ENCODE measurements around the gene CAMKV. TPM values are rescaled to one million over a fixed set of nuclear protein-coding genes. Genes with fewer than 3 reads are reported as not detected.

CAMKV gene
- total RNA-seq, 4 donors from 2014 or later: not detected

DNA sequence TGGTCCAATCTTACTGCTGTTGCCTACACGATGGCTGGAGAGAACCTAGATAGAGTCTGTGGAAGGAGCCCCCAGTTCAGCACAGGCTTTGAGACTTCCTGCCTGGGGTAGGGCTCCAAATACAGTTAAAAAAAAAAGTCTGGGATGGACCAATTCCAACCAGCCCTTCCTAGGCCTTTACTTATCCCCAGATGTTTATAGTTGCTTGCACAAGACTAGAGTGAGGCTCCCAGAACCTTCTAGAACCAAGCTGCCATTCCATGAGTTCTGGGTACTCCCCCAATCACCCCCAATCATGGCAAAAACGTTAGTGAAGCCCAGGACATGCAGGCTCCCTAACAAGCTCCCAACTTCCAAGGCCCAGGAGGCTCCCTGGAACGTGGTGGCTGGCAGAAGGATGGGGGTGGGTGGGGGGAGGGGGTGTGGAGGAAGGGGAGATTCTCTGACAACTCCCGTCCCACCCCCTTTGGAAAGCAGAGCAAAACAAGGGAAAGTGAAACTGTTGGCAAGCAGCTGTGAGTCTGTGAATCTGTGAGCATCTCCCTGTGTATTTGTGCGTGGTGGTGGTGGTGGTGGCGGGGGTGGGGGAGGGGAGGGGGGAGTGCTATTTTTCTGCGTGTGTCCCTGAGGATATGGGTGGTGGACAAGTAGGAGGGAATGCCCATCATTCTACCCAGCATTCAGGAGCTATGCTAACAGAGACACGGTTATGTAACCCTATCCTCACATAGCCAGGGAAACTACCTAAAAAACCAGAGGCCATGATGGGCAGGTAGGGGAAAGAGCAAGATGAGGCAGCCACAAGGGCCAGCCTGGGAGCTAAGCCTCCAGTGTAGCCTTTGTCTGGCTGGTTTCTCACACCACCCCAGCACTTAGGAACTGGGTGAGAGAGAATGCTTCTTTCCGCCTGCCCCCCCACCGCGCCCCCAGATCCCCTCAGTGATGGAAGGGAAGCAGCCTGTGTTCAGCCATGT lies 31.9 kb upstream of the CAMKV start:
- TF ChIP-seq, protein P1, sequence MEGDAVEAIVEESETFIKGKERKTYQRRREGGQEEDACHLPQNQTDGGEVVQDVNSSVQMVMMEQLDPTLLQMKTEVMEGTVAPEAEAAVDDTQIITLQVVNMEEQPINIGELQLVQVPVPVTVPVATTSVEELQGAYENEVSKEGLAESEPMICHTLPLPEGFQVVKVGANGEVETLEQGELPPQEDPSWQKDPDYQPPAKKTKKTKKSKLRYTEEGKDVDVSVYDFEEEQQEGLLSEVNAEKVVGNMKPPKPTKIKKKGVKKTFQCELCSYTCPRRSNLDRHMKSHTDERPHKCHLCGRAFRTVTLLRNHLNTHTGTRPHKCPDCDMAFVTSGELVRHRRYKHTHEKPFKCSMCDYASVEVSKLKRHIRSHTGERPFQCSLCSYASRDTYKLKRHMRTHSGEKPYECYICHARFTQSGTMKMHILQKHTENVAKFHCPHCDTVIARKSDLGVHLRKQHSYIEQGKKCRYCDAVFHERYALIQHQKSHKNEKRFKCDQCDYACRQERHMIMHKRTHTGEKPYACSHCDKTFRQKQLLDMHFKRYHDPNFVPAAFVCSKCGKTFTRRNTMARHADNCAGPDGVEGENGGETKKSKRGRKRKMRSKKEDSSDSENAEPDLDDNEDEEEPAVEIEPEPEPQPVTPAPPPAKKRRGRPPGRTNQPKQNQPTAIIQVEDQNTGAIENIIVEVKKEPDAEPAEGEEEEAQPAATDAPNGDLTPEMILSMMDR (IDR thresholded peaks at IDR 0.05): no peak
- ATAC-seq (ENCODE audit: low FRiP score): no peak
- no peak for DNase-seq (ENCODE audit: low spot score)

DNA sequence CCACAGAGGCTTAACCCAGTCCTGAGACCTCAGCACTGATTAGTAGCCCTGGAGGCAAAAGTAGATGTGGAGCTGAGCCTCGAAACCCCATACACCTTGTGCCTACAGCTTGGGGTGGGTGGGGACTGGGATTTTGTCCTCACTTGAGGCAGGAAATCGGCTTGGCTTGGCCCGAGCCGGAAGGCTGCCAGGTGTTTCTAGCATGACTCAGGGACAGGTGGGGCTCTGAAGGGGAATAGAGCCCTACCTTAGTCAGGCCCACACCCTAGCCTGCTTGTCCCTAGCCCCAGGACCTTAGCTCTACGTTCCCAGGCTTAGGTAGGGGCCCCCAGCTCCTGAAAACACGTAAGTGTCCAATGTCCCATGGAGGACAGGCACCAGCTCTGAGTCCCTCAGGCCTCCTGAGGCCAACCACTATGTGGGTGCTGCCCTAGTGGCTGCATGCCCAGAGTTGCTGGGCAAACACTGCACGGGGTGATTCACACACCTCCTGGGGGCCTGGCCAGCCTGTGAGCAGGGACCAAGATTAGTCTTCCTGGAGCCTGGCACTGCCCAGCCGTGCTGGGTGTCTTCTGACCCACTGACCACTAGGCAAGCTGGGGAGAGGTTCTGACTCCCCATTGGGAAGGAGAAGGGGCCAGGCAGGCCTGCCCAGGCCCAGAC lies 30.9 kb upstream of the CAMKV start:
- DNase-seq (ENCODE audit: low spot score): no peak
- ATAC-seq (ENCODE audit: low FRiP score): peak; percentile 79
- TF ChIP-seq, protein P1 (IDR thresholded peaks at IDR 0.05): no peak

DNA sequence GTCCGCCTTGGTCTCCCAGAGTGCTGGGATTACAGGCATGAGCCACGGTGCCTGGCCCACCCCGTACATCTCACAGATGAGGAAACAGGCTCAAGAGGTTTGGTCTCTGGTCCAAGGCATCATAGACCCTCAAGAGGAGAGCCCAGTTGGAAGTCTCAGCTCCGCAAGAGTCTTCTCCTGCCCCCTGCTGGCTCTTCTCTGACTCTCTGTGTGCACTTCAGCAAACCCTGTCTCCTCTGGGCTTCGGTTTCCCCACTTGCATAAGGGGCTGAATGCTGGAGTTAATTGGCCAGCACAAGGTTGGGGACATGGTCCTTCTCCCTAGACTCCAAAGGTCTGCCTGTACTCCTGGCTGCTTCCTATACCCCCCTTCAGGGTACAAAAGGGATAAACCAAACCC lies 30.1 kb upstream of the CAMKV start:
- ATAC-seq (ENCODE audit: low FRiP score) (no peak), DNase-seq (ENCODE audit: low spot score) (no peak)
- TF ChIP-seq, protein P1 (IDR thresholded peaks at IDR 0.05): no peak

DNA sequence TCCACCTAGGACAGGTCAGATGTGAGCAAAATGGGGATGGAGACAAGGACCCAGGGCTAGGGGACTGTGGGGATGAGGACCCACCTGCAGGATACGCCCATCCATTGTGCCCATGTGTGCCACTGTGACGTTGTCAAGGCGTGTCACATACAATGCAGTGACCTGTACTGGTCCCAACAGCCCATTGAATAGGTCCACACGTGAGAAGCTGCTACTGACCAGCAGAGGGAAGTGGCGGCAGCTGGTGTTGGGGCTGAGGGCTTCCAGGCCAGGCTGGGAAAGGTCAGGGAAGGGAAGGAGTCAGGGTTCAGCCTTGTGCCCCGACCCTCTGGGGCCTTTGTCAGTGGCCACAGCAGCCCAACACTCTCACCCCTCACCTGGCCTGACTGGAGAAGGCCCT lies 29.3 kb upstream of the CAMKV start:
- ATAC-seq (ENCODE audit: low FRiP score): no peak
- no peak for DNase-seq (ENCODE audit: low spot score)
- TF ChIP-seq, protein P1 (IDR thresholded peaks at IDR 0.05): no peak

DNA sequence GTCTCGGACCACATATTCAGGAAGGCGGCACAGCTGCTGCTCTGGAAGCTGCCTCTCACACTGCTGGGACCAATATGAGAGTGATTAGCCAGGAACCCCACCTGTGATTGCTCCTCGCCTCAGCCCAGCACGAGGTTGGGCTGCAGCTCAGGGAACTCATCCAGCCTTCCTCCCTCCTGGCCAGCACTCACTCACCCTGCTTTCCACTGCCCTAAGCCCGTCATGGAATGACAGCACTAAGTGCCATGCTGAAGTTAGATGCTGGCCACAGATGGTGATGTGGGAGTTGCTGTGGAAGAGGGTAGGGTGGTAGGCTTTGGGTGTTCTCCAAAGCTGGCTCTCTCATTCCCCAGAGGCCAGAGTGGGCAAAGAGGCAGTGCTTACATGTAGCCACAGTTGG lies 26.6 kb upstream of the CAMKV start:
- DNase-seq (ENCODE audit: low spot score) (no peak), ATAC-seq (ENCODE audit: low FRiP score) (no peak)
- TF ChIP-seq, protein P1 (IDR thresholded peaks at IDR 0.05): no peak

DNA sequence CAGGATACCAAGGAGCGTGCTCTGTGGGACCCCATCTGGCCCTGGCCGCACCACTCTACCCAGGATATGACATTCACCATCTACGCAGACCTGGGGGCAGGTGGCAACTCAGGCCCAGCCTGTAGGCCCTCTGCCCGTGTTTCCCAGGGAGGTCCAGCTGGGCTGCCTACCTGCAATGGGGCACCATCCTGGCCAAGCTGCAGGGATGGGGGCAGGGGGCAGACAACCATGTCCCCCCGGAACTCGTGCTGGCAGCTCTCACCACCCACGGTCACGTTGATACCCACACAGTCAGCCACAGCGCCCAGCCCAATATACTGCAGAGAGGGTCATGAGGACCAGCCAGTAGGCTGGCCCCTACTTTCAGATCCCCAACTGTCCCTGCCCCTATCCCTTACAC lies 26.1 kb upstream of the CAMKV start:
- ATAC-seq (ENCODE audit: low FRiP score) (no peak), DNase-seq (ENCODE audit: low spot score) (no peak)
- TF ChIP-seq, protein P1 (IDR thresholded peaks at IDR 0.05): no peak

All from omental fat pad (tissue), 4 donors.